H1 (cell line): ENCODE results near the gene VOPP1. TPM values are rescaled to one million over a fixed set of nuclear protein-coding genes. Genes with fewer than 3 reads are reported as not detected.
"Not testable (repeated sequence)": the region's sequence is repeated elsewhere in the genome, so short reads cannot be mapped to it uniquely, and the experiment has no call there.

Experiments used
- CTCF ChIA-PET: fragments of 300-600 bp; sonication (Branson Sonifier 250); formaldehyde crosslinking; loops from one replicate; lab custom pipeline; 2021; ENCODE audit not compliant: partially characterized antibody; lab: Charles Lee
- POLR2A ChIA-PET: fragments of 300-600 bp; sonication (Branson Sonifier 250); formaldehyde crosslinking; loops from one replicate; lab custom pipeline; 2021; ENCODE audit warnings: inconsistent platforms; ENCODE audit not compliant: partially characterized antibody; lab: Charles Lee
- DNase-seq, 2 experiments: peaks; one replicate each; pipeline versions ENCODE4 v3.0.0 to v3.0.0-alpha.2; 2010 to 2022; ENCODE audit warnings: low spot score in 2 of 2, low read depth in 1 of 2, mixed read lengths in 1 of 2
- FAIRE-seq: peaks from 2 replicates; lab custom pipeline; 2011; peaks lifted over from hg19 to GRCh38; lab: Jason Lieb, UNC
- H2AFZ ChIP-seq: 2 replicates; pipeline ENCODE4 v1.8.1; 2012; ENCODE audit warnings: low read length, inconsistent platforms
- H2AK5ac ChIP-seq: 2 replicates; pipeline ENCODE4 v1.6.1; 2013; ENCODE audit warnings: low read depth, low read length
- H2BK120ac ChIP-seq: replicated peaks from 2 replicates; pipeline ENCODE3; 2013; ENCODE audit warnings: low read depth, low read length, inconsistent platforms
- H2BK12ac ChIP-seq: 2 replicates; pipeline ENCODE4 v1.6.1; 2013; ENCODE audit warnings: low read depth, low read length
- H2BK15ac ChIP-seq: 2 replicates; pipeline ENCODE4 v1.6.1; 2013; ENCODE audit warnings: low read length
- H2BK20ac ChIP-seq: 2 replicates; pipeline ENCODE4 v1.6.1; 2013; ENCODE audit warnings: low read length
- H2BK5ac ChIP-seq: 2 replicates; pipeline ENCODE4 v1.6.1; 2013; ENCODE audit warnings: low read depth, low read length
- H3K14ac ChIP-seq: 2 replicates; pipeline ENCODE4 v1.6.1; 2013; ENCODE audit warnings: inconsistent platforms; ENCODE audit not compliant: insufficient read length
- H3K18ac ChIP-seq: 2 replicates; pipeline ENCODE4 v1.6.1; 2013; ENCODE audit warnings: low read length; ENCODE audit errors: extremely low read depth
- H3K23ac ChIP-seq: 2 replicates; pipeline ENCODE4 v1.6.1; 2013; ENCODE audit warnings: inconsistent platforms; ENCODE audit not compliant: insufficient read length
- H3K23me2 ChIP-seq: 2 replicates; pipeline ENCODE4 v1.6.1; 2013; ENCODE audit warnings: low read depth, low read length
- H3K27ac ChIP-seq: 2 replicates; pipeline ENCODE4 v1.6.1; 2011; ENCODE audit warnings: low read depth, low read length, inconsistent platforms
- H3K27me3 ChIP-seq, 4 experiments: replicated peaks in 1 of 4; 1 replicate in 1 of 4; 2 replicates in 3 of 4; pipeline versions ENCODE4 v1.6.1 to v1.8.1; 2011 to 2013; ENCODE audit warnings: low read length in 3 of 4, mild to moderate bottlenecking in 3 of 4, inconsistent platforms in 2 of 4, mixed read lengths in 2 of 4, moderate library complexity in 1 of 4; ENCODE audit not compliant: control insufficient read depth in 3 of 4, insufficient read depth in 3 of 4; ENCODE audit errors: extremely low read depth in 1 of 4
- H3K36me3 ChIP-seq, 4 experiments: 2 replicates each; pipeline versions ENCODE4 v1.6.1 to v1.8.1; 2011 to 2013; ENCODE audit warnings: mild to moderate bottlenecking in 4 of 4, low read length in 3 of 4, moderate library complexity in 2 of 4, control low read depth in 1 of 4, inconsistent platforms in 1 of 4; ENCODE audit not compliant: insufficient read depth in 4 of 4, control insufficient read depth in 2 of 4
- H3K4ac ChIP-seq: replicated peaks from 2 replicates; pipeline ENCODE3; 2013; ENCODE audit warnings: low read length, low read depth, mixed read lengths, inconsistent platforms; ENCODE audit not compliant: insufficient read length
- H3K4me1 ChIP-seq, 4 experiments: replicated peaks in 1 of 4; 1 replicate in 1 of 4; 2 replicates in 3 of 4; pipeline versions ENCODE4 v1.6.1 to v1.8.1; 2011 to 2013; ENCODE audit warnings: low read length in 3 of 4, inconsistent platforms in 2 of 4, mixed read lengths in 1 of 4; ENCODE audit not compliant: insufficient read depth in 4 of 4, control insufficient read depth in 3 of 4
- H3K4me2 ChIP-seq, 2 experiments: 2 replicates each; pipeline versions ENCODE4 v1.6.1 to v1.8.1; 2011 to 2013; ENCODE audit warnings: low read depth in 2 of 2, low read length in 2 of 2, control low read depth in 1 of 2, inconsistent platforms in 1 of 2, mild to moderate bottlenecking in 1 of 2; ENCODE audit not compliant: insufficient read depth in 1 of 2
- H3K4me3 ChIP-seq, 4 experiments: fragments of 200-600, 300-600 bp in 1 of 4; sonication (generic), shearing (Covaris generic), sonication (Bioruptor Twin) in 1 of 4; 2 replicates each; pipeline versions ENCODE4 v1.5.1 to v1.8.1; 2011 to 2016; ENCODE audit warnings: low read length in 4 of 4, low read depth in 3 of 4, control low read depth in 2 of 4, inconsistent platforms in 2 of 4, mild to moderate bottlenecking in 2 of 4, mixed read lengths in 1 of 4, moderate library complexity in 1 of 4; ENCODE audit not compliant: insufficient read depth in 2 of 4; ENCODE audit errors: extremely low read depth in 1 of 4
- H3K56ac ChIP-seq: replicated peaks from 2 replicates; pipeline ENCODE3; 2013; ENCODE audit warnings: low read depth, mild to moderate bottlenecking, mixed read lengths, low read length, inconsistent platforms; ENCODE audit not compliant: insufficient read length
- H3K79me1 ChIP-seq: 2 replicates; pipeline ENCODE4 v1.6.1; 2013; ENCODE audit warnings: low read depth, low read length, control low read depth
- H3K79me2 ChIP-seq, 2 experiments: 2 replicates each; pipeline versions ENCODE4 v1.6.1 to v1.8.1; 2012 to 2013; ENCODE audit warnings: low read length in 2 of 2, mild to moderate bottlenecking in 2 of 2, inconsistent platforms in 1 of 2; ENCODE audit not compliant: insufficient read depth in 2 of 2, control insufficient read depth in 1 of 2
- H3K9ac ChIP-seq, 4 experiments: replicated peaks in 1 of 4; 1 replicate in 1 of 4; 2 replicates in 3 of 4; pipeline versions ENCODE4 v1.6.1 to v1.8.1; 2011 to 2013; ENCODE audit warnings: low read depth in 3 of 4, low read length in 3 of 4, control low read depth in 2 of 4, mild to moderate bottlenecking in 2 of 4, moderate library complexity in 2 of 4, inconsistent platforms in 1 of 4; ENCODE audit errors: extremely low read depth in 1 of 4
- H3K9me3 ChIP-seq, 2 experiments: 2 replicates each; pipeline versions ENCODE4 v1.6.1 to v1.8.1; 2012 to 2013; ENCODE audit warnings: mild to moderate bottlenecking in 2 of 2, moderate library complexity in 2 of 2, control low read depth in 1 of 2, inconsistent platforms in 1 of 2, low read depth in 1 of 2, low read length in 1 of 2, mixed read lengths in 1 of 2; ENCODE audit not compliant: insufficient read depth in 2 of 2
- H4K20me1 ChIP-seq, 2 experiments: replicated peaks in 1 of 2; 2 replicates each; pipeline versions ENCODE3 to v1.8.1; 2011 to 2013; ENCODE audit warnings: inconsistent platforms in 2 of 2, low read length in 2 of 2, mild to moderate bottlenecking in 1 of 2; ENCODE audit not compliant: insufficient read depth in 2 of 2, control insufficient read depth in 1 of 2
- H4K5ac ChIP-seq: 2 replicates; pipeline ENCODE4 v1.6.1; 2013; ENCODE audit warnings: low read length, low read depth, mixed read lengths, inconsistent platforms; ENCODE audit not compliant: insufficient read length
- H4K8ac ChIP-seq: 2 replicates; pipeline ENCODE4 v1.8.0; 2013; ENCODE audit warnings: mild to moderate bottlenecking, moderate library complexity, low read length, inconsistent platforms; ENCODE audit not compliant: insufficient read depth; ENCODE audit errors: extremely low read depth
- H4K91ac ChIP-seq: replicated peaks from 2 replicates; pipeline ENCODE3; 2013; ENCODE audit warnings: low read length, mixed read lengths, inconsistent platforms; ENCODE audit not compliant: insufficient read length
- WGBS, 2 experiments: shearing (Covaris generic) in 1 of 2; methylation state at CpG; one replicate each; pipeline versions ENCODE4 v1.1.6 to v1.1.7; 2013 to 2015; ENCODE audit warnings: low lambda C conversion rate in 2 of 2, mixed read lengths in 2 of 2, inconsistent platforms in 1 of 2, low coverage in 1 of 2, missing lambda C conversion rate in 1 of 2; ENCODE audit not compliant: insufficient replicate concordance in 2 of 2, insufficient coverage in 1 of 2, insufficient read length in 1 of 2; ENCODE audit errors: extremely low coverage in 1 of 2, missing lambda C conversion rate in 1 of 2; 5-methylcytosine and 5-hydroxymethylcytosine counted together
- polyA plus RNA-seq, 7 experiments: library from polyadenylated mRNA; depleted of rRNA in 3 of 7; stranded (reverse) in 5 of 7; unstranded in 2 of 7; fragments of >200 nt in 5 of 7; fragments of 200-250 nt in 2 of 7; gene quantifications; 1 replicate in 5 of 7; 2 replicates in 1 of 7; 4 replicates in 1 of 7; pipeline versions ENCODE4 v1.2.1 to v1.2.3, GENCODE V29; 2011 to 2013; ENCODE audit warnings: missing spikeins in 2 of 7, mixed read lengths in 2 of 7
- total RNA-seq: library from RNA; stranded (reverse); fragmentation: NEBNext Ultra II Directional; extraction: Animal tissue kit (Norgen Biotek cat#: 25700); gene quantifications from 2 replicates; pipeline ENCODE4 v1.2.1, GENCODE V29; 2021

Gene VOPP1
- total and polyA plus RNA-seq, 2 of the 8 experiments (the other 6 are each of a cell fraction or from before 2014, with no cell fraction given) = 44.7 to 83.0 TPM

GRCh38 chr7:55597214-55597739 is 25.0 kb upstream of the VOPP1 start:
- POLR2A ChIA-PET, H3K79me1 ChIP-seq: not testable (repeated sequence)
- CTCF ChIA-PET = interaction anchor here (0.9 to 1.9 kb wide), 4 partner anchors 9 to 164 kb away, joined by 3 to 8 read pairs (median 4); no protein-coding TSS in a partner anchor

More at GRCh38 chr7:55597214-55597739, 25.0 kb upstream of the VOPP1 start:
- not testable (repeated sequence) for H4K8ac ChIP-seq, H3K23me2 ChIP-seq, H3K18ac ChIP-seq, H3K14ac ChIP-seq, H3K23ac ChIP-seq, H3K36me3 ChIP-seq, H3K27ac ChIP-seq, H3K9me3 ChIP-seq, H3K4me2 ChIP-seq, H3K9ac ChIP-seq, H3K27me3 ChIP-seq, H3K4ac ChIP-seq, H3K4me3 ChIP-seq, H3K79me2 ChIP-seq, H4K5ac ChIP-seq, H4K20me1 ChIP-seq, H3K56ac ChIP-seq, FAIRE-seq, H2BK5ac ChIP-seq, H2BK20ac ChIP-seq, H2BK12ac ChIP-seq, H2BK120ac ChIP-seq, H3K4me1 ChIP-seq, H2AK5ac ChIP-seq, H2BK15ac ChIP-seq, H4K91ac ChIP-seq, DNase-seq, H2AFZ ChIP-seq
- WGBS, 2 experiments = 91% methylated on average over 2 of the region's 2 CpGs; no CpG with 5 or more reads in 1 of the 2 experiments
